Neuron (in vitro differentiated cells): Measurements from ENCODE around the gene CPA3.

ENCODE experiments used
- H2AFZ ChIP-seq: one replicate; pipeline ENCODE4 v1.6.1; 2013; ENCODE audit warnings: low read depth, mild to moderate bottlenecking, inconsistent platforms, low read length, moderate library complexity
- H3K27me3 ChIP-seq: one replicate; pipeline ENCODE4 v1.6.1; 2013; ENCODE audit warnings: low read length; ENCODE audit not compliant: insufficient read depth
- H3K36me3 ChIP-seq: one replicate; pipeline ENCODE4 v1.6.1; 2013; ENCODE audit warnings: low read length; ENCODE audit not compliant: insufficient read depth
- H3K4me1 ChIP-seq: one replicate; pipeline ENCODE4 v1.6.1; 2013; ENCODE audit warnings: low read length; ENCODE audit not compliant: insufficient read depth
- H3K4me3 ChIP-seq: 2 replicates; pipeline ENCODE4 v1.5.1; 2013; ENCODE audit warnings: mild to moderate bottlenecking, low read length, moderate library complexity
- H3K9me3 ChIP-seq: one replicate; pipeline ENCODE4 v1.6.1; 2013; ENCODE audit warnings: low read length

CPA3 gene

DNA sequence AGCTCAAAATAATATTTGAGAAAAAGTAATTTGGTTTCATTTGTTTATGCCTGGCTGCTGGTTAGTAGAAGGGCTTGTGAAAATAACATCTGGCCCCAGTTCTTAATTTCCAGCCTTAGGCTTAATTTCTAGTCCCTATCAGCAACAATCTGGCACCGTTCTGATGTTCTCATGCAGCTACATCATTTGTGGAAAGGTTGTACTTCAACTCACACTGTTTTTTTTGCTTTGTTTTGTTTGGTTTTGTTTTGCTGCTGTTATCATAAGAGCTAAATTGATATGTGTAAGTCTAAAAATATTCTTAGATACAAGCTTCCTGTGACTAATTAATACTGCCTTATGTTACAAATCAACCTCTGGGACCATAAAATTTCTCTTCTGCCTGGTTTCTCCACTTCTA lies 8.9 kb downstream of the CPA3 start:
- no peaks in the 10 kb centered on the region for H3K36me3 ChIP-seq
- H3K4me1 ChIP-seq, result no peaks in the 10 kb centered on the region
- no peak overlapping the region for H2AFZ ChIP-seq
- no peaks in the 10 kb centered on the region for H3K27me3 ChIP-seq
- H3K4me3 ChIP-seq, result no peak overlapping the region
- no peaks in the 10 kb centered on the region for H3K9me3 ChIP-seq

DNA sequence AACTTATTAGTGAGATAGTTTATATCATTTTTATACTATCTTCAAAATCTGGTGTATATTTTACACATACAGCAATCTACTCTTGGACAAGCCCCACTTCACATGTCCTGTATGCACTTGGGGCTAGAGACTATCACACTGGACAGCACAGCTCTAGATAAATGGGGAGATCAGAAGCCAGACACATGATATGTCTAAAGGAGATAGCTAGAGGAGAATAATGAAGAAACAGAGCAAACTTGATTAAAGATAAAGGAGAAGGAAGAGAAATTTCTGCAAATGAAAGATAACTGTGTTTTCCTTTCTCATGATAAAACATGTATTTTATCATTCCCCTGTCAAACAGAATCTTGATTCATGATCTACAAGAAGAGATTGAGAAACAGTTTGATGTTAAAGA lies 13.0 kb downstream of the CPA3 start:
- no peaks in the 10 kb centered on the region for H3K4me1 ChIP-seq
- no peak overlapping the region for H3K4me3 ChIP-seq

DNA sequence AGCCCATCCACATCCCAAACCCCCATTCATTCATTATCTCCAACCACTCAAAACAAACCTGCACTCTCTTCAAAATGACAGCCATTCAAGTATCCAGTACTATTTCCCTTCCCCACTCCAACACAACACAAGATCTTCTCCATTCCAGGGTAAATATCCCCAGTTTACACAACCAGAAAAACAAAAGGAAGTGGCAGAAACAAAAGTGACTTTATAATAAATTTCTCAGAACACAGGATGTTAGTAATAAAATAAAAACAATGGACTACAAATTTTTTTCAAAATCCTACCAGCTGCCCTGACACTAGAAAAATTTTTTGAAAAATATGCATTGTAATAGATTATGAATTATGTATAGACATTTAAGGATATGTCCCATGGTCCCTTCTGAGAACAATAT lies 14.2 kb downstream of the CPA3 start:
- Histone ChIP-seq H3K4me1 (no peaks in the 10 kb centered on the region), H3K9me3 (no peaks in the 10 kb centered on the region), H3K36me3 (no peaks in the 10 kb centered on the region), H2AFZ (no peak overlapping the region), H3K27me3 (no peaks in the 10 kb centered on the region), H3K4me3 (no peak overlapping the region)

More for the DNA sequence above, 13.0 kb downstream of the CPA3 start:
- no peaks in the 10 kb centered on the region for H3K27me3 ChIP-seq
- H3K36me3 ChIP-seq, result no peaks in the 10 kb centered on the region
- no peak overlapping the region for H2AFZ ChIP-seq
- no peaks in the 10 kb centered on the region for H3K9me3 ChIP-seq

DNA sequence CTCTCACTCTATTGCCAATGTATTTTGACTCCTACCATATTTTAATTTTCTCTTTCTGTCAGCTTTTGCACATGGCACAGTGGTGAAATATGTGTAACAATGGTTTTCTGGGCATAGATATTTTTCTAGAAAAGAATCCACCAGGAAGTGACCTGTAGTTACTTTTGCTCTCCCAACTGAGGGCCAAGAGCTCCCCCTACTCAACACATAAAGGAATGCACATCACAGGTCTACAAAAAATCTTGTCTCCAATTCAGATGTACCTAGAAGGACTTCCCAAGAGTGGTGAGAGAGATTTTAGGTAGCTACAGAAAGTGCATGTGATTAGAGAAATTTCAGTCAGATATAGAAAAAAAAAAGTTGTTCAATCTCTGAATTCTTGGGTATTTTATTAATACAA lies 15.6 kb downstream of the CPA3 start:
- no peak overlapping the region for H3K4me3 ChIP-seq
- H3K9me3 ChIP-seq, result no peaks in the 10 kb centered on the region
- no peaks in the 10 kb centered on the region for H3K27me3 ChIP-seq
- no peaks in the 10 kb centered on the region for H3K4me1 ChIP-seq
- H2AFZ ChIP-seq, result no peak overlapping the region
- no peaks in the 10 kb centered on the region for H3K36me3 ChIP-seq

DNA sequence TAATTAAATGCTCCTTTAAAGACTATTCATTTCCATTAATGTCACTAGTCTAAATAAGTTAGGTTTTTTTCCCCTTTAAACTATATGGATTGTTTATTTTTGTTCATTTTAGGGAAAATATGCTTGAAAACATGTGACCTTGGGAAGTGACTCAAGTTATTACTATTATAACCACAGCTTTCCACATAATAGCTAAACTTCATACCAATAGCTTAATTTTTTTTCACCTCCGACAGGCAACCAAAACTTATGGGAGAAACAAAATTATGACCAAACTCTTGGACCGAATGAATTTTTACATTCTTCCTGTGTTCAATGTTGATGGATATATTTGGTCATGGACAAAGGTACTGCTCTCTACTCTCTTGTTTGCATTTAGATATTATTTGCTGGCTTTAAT lies 16.2 kb downstream of the CPA3 start:
- Histone ChIP-seq H3K36me3 (no peaks in the 10 kb centered on the region), H2AFZ (no peak overlapping the region), H3K9me3 (no peaks in the 10 kb centered on the region), H3K4me3 (no peak overlapping the region), H3K4me1 (no peaks in the 10 kb centered on the region), H3K27me3 (no peaks in the 10 kb centered on the region)

DNA sequence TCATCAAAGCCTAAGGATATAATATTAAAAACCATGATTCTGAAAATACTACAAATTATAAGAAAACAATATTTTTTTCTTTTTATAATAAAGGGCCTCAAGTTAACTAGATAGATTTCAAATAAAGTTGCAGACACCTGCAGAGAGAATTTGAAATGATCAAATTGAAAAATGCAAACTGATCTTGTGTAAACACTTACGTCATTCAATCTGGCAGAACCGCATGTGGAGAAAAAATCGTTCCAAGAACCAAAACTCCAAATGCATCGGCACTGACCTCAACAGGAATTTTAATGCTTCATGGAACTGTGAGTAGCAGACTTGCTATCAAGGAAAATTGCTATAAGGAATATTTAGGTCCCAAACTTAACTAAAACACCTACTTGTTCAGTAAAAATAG lies 17.2 kb downstream of the CPA3 start:
- no peak overlapping the region for H2AFZ ChIP-seq
- H3K4me3 ChIP-seq, result no peak overlapping the region
- no peaks in the 10 kb centered on the region for H3K9me3 ChIP-seq
- H3K36me3 ChIP-seq, result no peaks in the 10 kb centered on the region
- no peaks in the 10 kb centered on the region for H3K27me3 ChIP-seq
- H3K4me1 ChIP-seq, result no peaks in the 10 kb centered on the region

DNA sequence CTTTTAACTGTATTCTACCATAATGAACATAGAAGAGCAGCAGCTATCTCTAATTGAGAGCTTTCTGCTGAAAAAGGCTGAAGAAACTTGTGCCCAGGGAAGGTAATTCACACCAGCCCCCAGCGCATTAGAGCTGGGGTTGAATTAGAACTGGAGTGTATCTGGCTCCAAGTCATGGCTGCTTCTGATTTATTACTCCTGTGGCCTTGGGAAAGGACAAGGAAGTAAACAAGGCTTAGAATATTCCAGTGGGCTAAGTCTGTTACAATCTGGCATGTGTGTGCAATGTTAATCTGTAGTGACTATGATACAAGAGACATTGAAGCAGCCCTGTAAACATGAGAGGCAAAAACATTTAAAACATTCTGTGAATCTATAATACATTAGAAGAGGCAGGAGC lies 18.1 kb downstream of the CPA3 start:
- H3K36me3 ChIP-seq, result no peaks in the 10 kb centered on the region
- H3K4me3 ChIP-seq, result no peak overlapping the region
- H3K27me3 ChIP-seq, result no peaks in the 10 kb centered on the region
- H2AFZ ChIP-seq, result no peak overlapping the region
- no peaks in the 10 kb centered on the region for H3K9me3 ChIP-seq
- no peaks in the 10 kb centered on the region for H3K4me1 ChIP-seq

DNA sequence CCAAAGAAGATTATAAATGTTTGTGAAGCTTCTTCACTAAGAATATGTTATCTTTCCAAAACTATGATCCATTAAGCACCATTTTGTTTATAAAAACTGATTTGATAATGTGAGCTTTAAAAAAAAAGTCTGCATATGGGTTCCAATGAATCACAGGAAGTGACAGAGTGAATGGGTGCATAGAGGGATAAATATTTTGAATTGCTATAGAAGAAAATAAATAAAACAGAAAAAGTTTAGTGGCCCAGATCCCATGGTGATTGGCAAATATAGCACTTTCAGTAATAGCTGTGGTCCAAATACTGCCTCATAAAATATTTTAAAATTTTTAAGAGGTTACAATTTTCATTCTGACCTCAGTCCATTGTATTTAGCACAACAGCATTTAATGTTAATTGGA lies 19.2 kb downstream of the CPA3 start:
- Histone ChIP-seq H3K4me1 (no peaks in the 10 kb centered on the region), H2AFZ (no peak overlapping the region), H3K27me3 (no peaks in the 10 kb centered on the region), H3K4me3 (no peak overlapping the region), H3K9me3 (no peaks in the 10 kb centered on the region), H3K36me3 (no peaks in the 10 kb centered on the region)

DNA sequence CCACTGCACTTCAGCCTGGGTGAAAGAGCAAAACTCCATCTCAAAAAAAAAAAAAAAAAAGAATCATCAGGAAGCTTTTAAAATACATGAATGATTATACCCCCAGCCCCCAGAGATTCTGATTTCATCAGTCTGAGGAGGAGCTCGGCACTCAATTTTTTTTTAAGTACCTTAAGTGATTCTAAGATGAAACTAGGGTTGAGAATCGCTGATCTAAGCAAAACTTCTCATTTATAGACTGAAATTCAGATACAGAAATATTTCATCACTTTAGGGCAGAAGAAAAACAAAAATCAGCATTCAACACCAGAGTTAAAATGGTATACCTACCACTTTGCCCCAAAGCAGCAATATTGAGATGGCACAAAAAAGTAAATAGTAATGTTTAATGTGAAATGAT lies 24.7 kb downstream of the CPA3 start:
- Histone ChIP-seq H3K9me3 (no peaks in the 10 kb centered on the region), H3K27me3 (no peaks in the 10 kb centered on the region)

DNA sequence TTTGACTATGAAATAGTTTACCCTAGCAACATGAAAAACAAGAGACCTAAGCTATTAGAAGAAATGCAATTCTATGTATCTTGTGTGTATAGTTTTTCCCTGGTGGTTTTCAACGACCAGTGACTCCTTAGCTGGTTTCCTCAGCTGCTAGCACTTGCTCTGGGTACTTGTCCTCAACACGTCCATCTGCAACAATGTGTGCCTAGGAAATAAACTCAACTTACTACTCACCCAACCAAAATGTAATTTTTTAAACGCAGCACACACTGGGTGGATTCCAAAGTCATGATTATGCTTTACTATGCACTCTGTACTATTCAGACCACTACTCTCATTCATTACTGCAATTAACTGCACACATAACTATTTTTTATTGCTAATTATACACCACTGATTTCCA lies 31.0 kb downstream of the CPA3 start:
- Histone ChIP-seq H3K9me3 (no peaks in the 10 kb centered on the region), H3K27me3 (no peaks in the 10 kb centered on the region), H3K4me1 (no peaks in the 10 kb centered on the region), H2AFZ (no peak overlapping the region), H3K4me3 (no peak overlapping the region), H3K36me3 (no peaks in the 10 kb centered on the region)

More for the DNA sequence above, 24.7 kb downstream of the CPA3 start:
- Histone ChIP-seq H3K36me3 (no peaks in the 10 kb centered on the region), H3K4me1 (no peaks in the 10 kb centered on the region), H2AFZ (no peak overlapping the region), H3K4me3 (no peak overlapping the region)

DNA sequence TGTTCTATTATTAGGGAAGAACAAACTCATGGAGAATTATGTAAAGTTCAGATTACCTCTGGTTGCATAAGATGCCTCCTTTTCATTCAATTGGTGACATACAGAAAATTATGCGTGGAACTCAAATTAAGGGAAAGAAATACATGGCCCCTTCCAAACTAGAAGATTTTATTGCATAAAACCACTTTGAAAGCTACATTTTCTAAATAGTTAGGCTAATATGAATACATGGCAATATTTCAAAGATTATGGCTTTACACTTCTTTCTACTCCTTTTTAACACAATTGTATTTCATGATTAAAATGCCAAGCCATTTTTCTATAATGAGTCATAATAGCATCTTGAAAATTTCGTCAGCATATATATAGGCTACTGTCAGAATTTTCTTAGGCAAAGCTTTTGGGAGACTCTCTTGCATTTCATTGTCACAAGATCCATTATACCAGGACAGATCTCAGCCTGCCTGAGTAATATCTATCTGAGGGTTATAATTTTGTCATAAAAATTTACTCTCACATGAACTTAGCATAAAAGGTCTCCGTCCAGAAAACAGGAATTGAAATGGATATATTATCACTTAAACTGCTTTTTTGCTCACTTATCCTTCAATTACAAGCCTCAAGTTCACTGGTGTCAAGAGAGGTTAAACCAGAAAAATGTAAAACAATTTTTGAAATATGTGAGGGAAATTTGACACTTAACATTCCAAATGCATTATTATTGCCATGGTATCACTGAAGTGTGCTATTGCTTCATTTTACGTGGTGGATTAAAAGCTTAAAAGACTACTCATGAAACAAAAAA lies 37.1 kb downstream of the CPA3 start:
- Histone ChIP-seq H3K36me3 (no peaks in the 10 kb centered on the region), H3K27me3 (no peaks in the 10 kb centered on the region), H3K9me3 (no peaks in the 10 kb centered on the region), H2AFZ (no peak overlapping the region), H3K4me3 (no peak overlapping the region), H3K4me1 (peaks cover 3% of the 10 kb centered on the region)

DNA sequence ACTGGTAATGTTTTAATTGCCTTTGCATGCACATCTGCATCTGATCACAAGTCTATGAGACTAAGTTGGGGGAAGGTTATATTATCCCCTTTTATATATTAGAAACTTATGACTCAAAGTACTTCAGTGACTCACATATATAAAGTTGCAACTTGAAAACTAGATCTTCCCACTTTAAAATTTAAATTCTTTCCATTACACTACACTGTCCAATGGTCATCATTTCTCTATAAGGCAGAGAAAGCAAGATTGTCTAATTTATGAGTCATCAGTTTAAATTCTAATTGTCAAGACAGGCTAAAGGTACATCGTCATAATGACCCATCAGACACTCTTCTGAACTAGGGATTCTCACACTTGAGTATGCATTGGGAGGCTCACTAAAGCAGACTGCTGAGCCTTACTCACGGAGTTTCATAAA lies 37.9 kb downstream of the CPA3 start:
- H3K9me3 ChIP-seq, result no peaks in the 10 kb centered on the region
- peaks cover 3% of the 10 kb centered on the region for H3K4me1 ChIP-seq
- no peak overlapping the region for H3K4me3 ChIP-seq
- H3K36me3 ChIP-seq, result no peaks in the 10 kb centered on the region
- no peaks in the 10 kb centered on the region for H3K27me3 ChIP-seq
- no peak overlapping the region for H2AFZ ChIP-seq

DNA sequence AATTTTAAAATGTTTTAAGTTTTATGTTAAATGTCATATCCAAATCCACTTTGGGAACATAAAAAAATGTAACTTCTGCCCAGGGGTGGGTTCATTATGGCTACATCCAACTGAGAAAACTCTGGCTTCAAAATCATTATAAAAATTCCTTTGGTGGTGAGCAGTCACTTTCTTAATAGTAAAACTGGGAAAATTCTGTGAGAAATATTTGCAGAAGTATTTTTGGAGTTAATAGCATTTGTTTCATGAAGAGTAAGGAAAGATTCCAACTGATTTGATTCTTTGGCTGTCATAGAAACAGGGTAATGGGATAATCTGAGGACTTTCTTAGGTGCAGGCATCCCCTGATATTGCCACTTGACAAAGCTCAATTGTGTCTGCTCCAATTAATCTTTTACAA lies 38.8 kb downstream of the CPA3 start:
- H3K36me3 ChIP-seq, result no peaks in the 10 kb centered on the region
- H3K9me3 ChIP-seq, result no peaks in the 10 kb centered on the region
- H2AFZ ChIP-seq, result no peak overlapping the region
- H3K27me3 ChIP-seq, result no peaks in the 10 kb centered on the region
- peaks cover 3% of the 10 kb centered on the region for H3K4me1 ChIP-seq
- H3K4me3 ChIP-seq, result no peak overlapping the region

DNA sequence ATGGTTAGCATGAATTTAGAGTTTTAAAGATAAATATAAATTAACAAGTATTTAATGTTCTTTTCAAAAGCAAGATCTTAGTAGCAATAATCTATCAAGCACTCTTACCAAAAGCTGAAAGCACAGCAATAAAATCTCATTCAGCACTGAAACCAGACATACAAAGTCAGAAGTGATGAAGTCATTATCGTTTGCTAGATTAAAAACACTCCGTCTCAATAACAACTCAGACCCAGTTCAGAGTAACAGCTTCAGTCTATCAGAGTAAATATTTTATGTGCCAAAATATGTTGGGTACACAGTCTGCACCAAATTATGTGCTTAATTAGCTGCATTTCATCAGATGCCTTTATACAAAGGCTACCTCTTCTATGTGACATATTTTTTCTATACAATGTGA lies 41.6 kb downstream of the CPA3 start:
- H3K4me1 ChIP-seq, result peaks cover 3% of the 10 kb centered on the region
- no peak overlapping the region for H3K4me3 ChIP-seq
- no peak overlapping the region for H2AFZ ChIP-seq
- H3K36me3 ChIP-seq, result no peaks in the 10 kb centered on the region
- no peaks in the 10 kb centered on the region for H3K9me3 ChIP-seq
- H3K27me3 ChIP-seq, result no peaks in the 10 kb centered on the region
